Measurements from ENCODE around the gene SPP1.

SPP1 gene

GRCh38 chr4:87944967-87945366 lies 30.5 kb upstream of the SPP1 start:
- H3K4me2 ChIP-seq (ENCODE audit: insufficient read depth, low read length) = no peak overlapping the region
- no peak overlapping the region for H2AFZ ChIP-seq (ENCODE audit: low read depth, low read length)
- H4K20me1 ChIP-seq (ENCODE audit: insufficient read depth, low read length) = no peaks in the 10 kb centered on the region
- no peak overlapping the region for H3K9ac ChIP-seq (ENCODE audit: low read depth, low read length)
- H3K27me3 ChIP-seq (ENCODE audit: insufficient read depth, low read length, poor library complexity) = peaks cover 2% of the 10 kb centered on the region
- H3K79me2 ChIP-seq (ENCODE audit: insufficient read depth, low read length) = no peaks in the 10 kb centered on the region
- no peaks in the 10 kb centered on the region for H3K36me3 ChIP-seq (ENCODE audit: insufficient read depth, low read length)
- TF ChIP-seq CTCF (IDR thresholded peaks at IDR 0.05; ENCODE audit: borderline replicate concordance, extremely low read depth, low read length, poor library complexity, severe bottlenecking) = no peak
- TF ChIP-seq EZH2 (IDR thresholded peaks at IDR 0.05; ENCODE audit: borderline replicate concordance, low read depth, low read length, severe bottlenecking) = no peak
- DNase-seq = no peak
- no peaks in the 10 kb centered on the region for H3K4me1 ChIP-seq (ENCODE audit: insufficient read depth, low read length)
- ATAC-seq (ENCODE audit: insufficient read depth, low read depth) = no peak
- H3K9me3 ChIP-seq (ENCODE audit: insufficient read depth, low read length, severe bottlenecking) = no peaks in the 10 kb centered on the region
- H3K4me3 ChIP-seq (ENCODE audit: low read depth in 1 of 2, low read length in 2 of 2) = no peak overlapping the region
- H3K27ac ChIP-seq (ENCODE audit: low read length) = no peak overlapping the region

GRCh38 chr4:87946766-87947165 lies 28.7 kb upstream of the SPP1 start:
- no peaks in the 10 kb centered on the region for H3K4me1 ChIP-seq (ENCODE audit: insufficient read depth, low read length)
- H3K9ac ChIP-seq (ENCODE audit: low read depth, low read length) = no peak overlapping the region
- H4K20me1 ChIP-seq (ENCODE audit: insufficient read depth, low read length) = no peaks in the 10 kb centered on the region
- no peaks in the 10 kb centered on the region for H3K36me3 ChIP-seq (ENCODE audit: insufficient read depth, low read length)
- DNase-seq (no peak), ATAC-seq (ENCODE audit: insufficient read depth, low read depth) (no peak)
- no peaks in the 10 kb centered on the region for H3K9me3 ChIP-seq (ENCODE audit: insufficient read depth, low read length, severe bottlenecking)
- H3K27me3 ChIP-seq (ENCODE audit: insufficient read depth, low read length, poor library complexity) = peaks cover 2% of the 10 kb centered on the region
- no peaks in the 10 kb centered on the region for H3K79me2 ChIP-seq (ENCODE audit: insufficient read depth, low read length)
- H3K4me3 ChIP-seq (ENCODE audit: low read depth in 1 of 2, low read length in 2 of 2) = no peak overlapping the region
- no peak overlapping the region for H3K4me2 ChIP-seq (ENCODE audit: insufficient read depth, low read length)
- no peak overlapping the region for H2AFZ ChIP-seq (ENCODE audit: low read depth, low read length)
- no peak overlapping the region for H3K27ac ChIP-seq (ENCODE audit: low read length)
- no peak for TF ChIP-seq EZH2 (IDR thresholded peaks at IDR 0.05; ENCODE audit: borderline replicate concordance, low read depth, low read length, severe bottlenecking)
- TF ChIP-seq CTCF (IDR thresholded peaks at IDR 0.05; ENCODE audit: borderline replicate concordance, extremely low read depth, low read length, poor library complexity, severe bottlenecking) = no peak

- Histone ChIP-seq H3K4me2 (ENCODE audit: insufficient read depth, low read length) (no peak overlapping the region), H3K9me3 (ENCODE audit: insufficient read depth, low read length, severe bottlenecking) (no peaks in the 10 kb centered on the region), H3K79me2 (ENCODE audit: insufficient read depth, low read length) (no peaks in the 10 kb centered on the region), H3K4me1 (ENCODE audit: insufficient read depth, low read length) (no peaks in the 10 kb centered on the region), H3K36me3 (ENCODE audit: insufficient read depth, low read length) (no peaks in the 10 kb centered on the region), H4K20me1 (ENCODE audit: insufficient read depth, low read length) (no peaks in the 10 kb centered on the region), H3K4me3 (ENCODE audit: low read depth in 1 of 2, low read length in 2 of 2) (no peak overlapping the region), H3K27me3 (ENCODE audit: insufficient read depth, low read length, poor library complexity) (peaks cover 2% of the 10 kb centered on the region), H3K9ac (ENCODE audit: low read depth, low read length) (no peak overlapping the region), H3K27ac (ENCODE audit: low read length) (no peak overlapping the region), H2AFZ (ENCODE audit: low read depth, low read length) (no peak overlapping the region)
- DNase-seq = no peak
- TF ChIP-seq CTCF (IDR thresholded peaks at IDR 0.05; ENCODE audit: borderline replicate concordance, extremely low read depth, low read length, poor library complexity, severe bottlenecking) (no peak), EZH2 (IDR thresholded peaks at IDR 0.05; ENCODE audit: borderline replicate concordance, low read depth, low read length, severe bottlenecking) (no peak)
- ATAC-seq (ENCODE audit: insufficient read depth, low read depth) = no peak
These were observed 27.9 kb upstream of the SPP1 start for GRCh38 chr4:87947381-87948160.
